HG03469 (cell line): ENCODE data around the gene SLC38A1.

Experiments used
- ATAC-seq: cut with Tn5 transposase; IDR thresholded peaks from one replicate; pipeline ENCODE4 v1.9.1; 2021; ENCODE audit warnings: mild to moderate bottlenecking, moderate library complexity, moderate number of reproducible peaks; ENCODE audit not compliant: unreplicated experiment

SLC38A1 gene

GRCh38 chr12:46237371-46238045, 31.3 kb downstream of the SLC38A1 start:
- no peak for ATAC-seq

GRCh38 chr12:46234000-46234399, 34.8 kb downstream of the SLC38A1 start:
- ATAC-seq = no peak

GRCh38 chr12:46233423-46233822, 35.4 kb downstream of the SLC38A1 start:
- ATAC-seq = no peak

- no peak for ATAC-seq
Observed at GRCh38 chr12:46230983-46231382, 37.9 kb downstream of the SLC38A1 start.

- ATAC-seq = no peak
Observed at GRCh38 chr12:46230306-46230705, 38.5 kb downstream of the SLC38A1 start.

GRCh38 chr12:46227616-46228015, 41.2 kb downstream of the SLC38A1 start:
- no peak for ATAC-seq

GRCh38 chr12:46224386-46224785, 44.5 kb downstream of the SLC38A1 start:
- no peak for ATAC-seq

GRCh38 chr12:46223047-46223446, 45.8 kb downstream of the SLC38A1 start:
- no peak for ATAC-seq

- no peak for ATAC-seq
Observed at GRCh38 chr12:46222636-46223035, 46.2 kb downstream of the SLC38A1 start.

- ATAC-seq = no peak
Observed at GRCh38 chr12:46221255-46222128, 47.4 kb downstream of the SLC38A1 start.

- no peak for ATAC-seq
Observed at GRCh38 chr12:46219877-46220655, 48.8 kb downstream of the SLC38A1 start.

GRCh38 chr12:46219132-46219876, 49.5 kb downstream of the SLC38A1 start:
- no peak for ATAC-seq

- ATAC-seq = no peak
Observed at GRCh38 chr12:46218322-46219095, 50.3 kb downstream of the SLC38A1 start.

- peak; percentile 38 for ATAC-seq
Observed at GRCh38 chr12:46217541-46218321, 51.1 kb downstream of the SLC38A1 start.

- ATAC-seq = peak; percentile 50
Observed at GRCh38 chr12:46214668-46215436, 54.0 kb downstream of the SLC38A1 start.

GRCh38 chr12:46212108-46212982, 56.5 kb downstream of the SLC38A1 start:
- ATAC-seq = no peak

GRCh38 chr12:46210873-46211439, 57.9 kb downstream of the SLC38A1 start:
- no peak for ATAC-seq
